Activated T-cell treated with anti-CD3 and anti-CD28 coated beads, Interleukin-2, amount 50 U/mL, for 72 hours (primary cell): ENCODE results near the gene MRPS14. TPM values are rescaled to one million over a fixed set of nuclear protein-coding genes. Genes with fewer than 3 reads are reported as not detected.
A peak's percentile ranks its signal among the peaks of the same experiment; 100 is the strongest.

Experiments
- ATAC-seq, 2 donors: fragments of 150-1000 bp; cut with Tn5 transposase; replicated peaks in 1 of 2; 2 replicates each; pipeline ENCODE4 v1.10.0; 2021; ENCODE audit warnings: moderate library complexity in 2 of 2, mild to moderate bottlenecking in 1 of 2
- DNase-seq, 2 donors: peaks; one replicate each; pipeline ENCODE4 v3.0.0; 2021 to 2022; ENCODE audit warnings: mixed read lengths in 1 of 2
- H3K27ac Mint-ChIP-seq: one replicate; pipeline ENCODE4 v1.8.0; 2022; ENCODE audit warnings: mild to moderate bottlenecking, moderate library complexity, mixed read lengths
- H3K27me3 Mint-ChIP-seq: one replicate; pipeline ENCODE4 v1.8.0; 2022; ENCODE audit warnings: low read depth, mixed read lengths
- H3K36me3 Mint-ChIP-seq, 2 donors: one replicate each; pipeline ENCODE4 v1.8.0; 2022; ENCODE audit warnings: mixed read lengths in 2 of 2, mild to moderate bottlenecking in 1 of 2; ENCODE audit not compliant: insufficient read depth in 2 of 2
- H3K4me1 Mint-ChIP-seq: one replicate; pipeline ENCODE4 v1.8.0; 2022; ENCODE audit warnings: low read depth, mixed read lengths
- H3K4me3 Mint-ChIP-seq, 2 donors: one replicate each; pipeline ENCODE4 v1.8.0; 2022; ENCODE audit warnings: mild to moderate bottlenecking in 2 of 2, mixed read lengths in 2 of 2, moderate library complexity in 2 of 2
- H3K9me3 Mint-ChIP-seq, 2 donors: one replicate each; pipeline ENCODE4 v1.8.0; 2022; ENCODE audit warnings: mixed read lengths in 2 of 2
- total RNA-seq, 2 donors: library from RNA; stranded (reverse); gene quantifications; one replicate each; pipeline ENCODE4 v1.2.3, GENCODE V29; 2022

Gene MRPS14
- total RNA-seq, 2 donors from 2014 or later, result 28.7 to 30.1 TPM

GRCh38 chr1:174990382-174990999 is 32.7 kb downstream of the MRPS14 start:
- Mint-ChIP-seq H3K27me3 (no peaks in the 10 kb centered on the region), H3K36me3 (peaks cover 0 to 4% of the 10 kb centered on the region in 2 donors), H3K9me3 (no peaks in the 10 kb centered on the region), H3K27ac (peak overlapping the region; percentile 96), H3K4me1 (peaks cover 16% of the 10 kb centered on the region), H3K4me3 (peak overlapping the region; percentile 71 to 88)
- ATAC-seq (peak in 1 of 2 donors; percentile 79), DNase-seq (no peak)

- no peaks in the 10 kb centered on the region for H3K27me3 Mint-ChIP-seq
- H3K4me3 Mint-ChIP-seq, result peak overlapping the region; percentile 42 to 74
- H3K9me3 Mint-ChIP-seq, result no peaks in the 10 kb centered on the region
- peaks cover 16% of the 10 kb centered on the region for H3K4me1 Mint-ChIP-seq
- DNase-seq (no peak), ATAC-seq (no peak)
- peak overlapping the region; percentile 90 for H3K27ac Mint-ChIP-seq
- peaks cover 0 to 4% of the 10 kb centered on the region in 2 donors for H3K36me3 Mint-ChIP-seq
Measured at GRCh38 chr1:174989536-174990220, 33.5 kb downstream of the MRPS14 start.

GRCh38 chr1:174988986-174989385 is 34.2 kb downstream of the MRPS14 start:
- no peaks in the 10 kb centered on the region for H3K9me3 Mint-ChIP-seq
- peak overlapping the region; percentile 42 to 74 for H3K4me3 Mint-ChIP-seq
- DNase-seq, result no peak
- H3K27me3 Mint-ChIP-seq, result no peaks in the 10 kb centered on the region
- ATAC-seq, result no peak
- H3K36me3 Mint-ChIP-seq, result peaks cover 0 to 4% of the 10 kb centered on the region in 2 donors
- peak overlapping the region; percentile 90 for H3K27ac Mint-ChIP-seq
- H3K4me1 Mint-ChIP-seq, result peaks cover 16% of the 10 kb centered on the region

DNA sequence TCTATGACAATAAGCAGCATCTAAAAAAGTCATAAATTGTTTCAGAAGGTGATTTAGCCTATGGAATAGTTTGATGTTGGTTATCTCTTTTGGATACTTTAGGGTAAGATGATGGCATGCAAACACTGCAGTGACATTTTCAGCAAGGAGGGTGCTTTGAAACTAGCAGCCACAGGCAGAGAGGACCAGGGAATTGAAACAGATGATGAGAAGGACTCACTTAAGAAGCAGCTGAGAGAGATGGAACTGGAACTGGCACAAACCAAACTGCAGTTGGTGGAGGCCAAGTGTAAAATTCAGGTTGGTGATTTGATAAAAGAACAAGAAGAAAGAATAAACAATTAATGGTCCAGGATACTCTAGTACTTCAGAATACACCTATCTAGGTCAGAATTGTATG is 34.7 kb downstream of the MRPS14 start:
- ATAC-seq (no peak), DNase-seq (no peak)
- peaks cover 16% of the 10 kb centered on the region for H3K4me1 Mint-ChIP-seq
- H3K4me3 Mint-ChIP-seq, result peak overlapping the region in 1 of 2 donors; percentile 15
- peak overlapping the region; percentile 49 for H3K27ac Mint-ChIP-seq
- H3K36me3 Mint-ChIP-seq, result peaks cover 0 to 4% of the 10 kb centered on the region in 2 donors
- H3K27me3 Mint-ChIP-seq, result no peaks in the 10 kb centered on the region
- no peaks in the 10 kb centered on the region for H3K9me3 Mint-ChIP-seq

- DNase-seq, result no peak
- Mint-ChIP-seq H3K27me3 (no peaks in the 10 kb centered on the region), H3K36me3 (peaks cover 3 to 6% of the 10 kb centered on the region in 2 donors), H3K4me1 (peaks cover 31% of the 10 kb centered on the region), H3K27ac (no peak overlapping the region), H3K9me3 (no peaks in the 10 kb centered on the region), H3K4me3 (no peak overlapping the region)
- ATAC-seq, result no peak
Measured at GRCh38 chr1:174984952-174985351, 38.3 kb downstream of the MRPS14 start.

DNA sequence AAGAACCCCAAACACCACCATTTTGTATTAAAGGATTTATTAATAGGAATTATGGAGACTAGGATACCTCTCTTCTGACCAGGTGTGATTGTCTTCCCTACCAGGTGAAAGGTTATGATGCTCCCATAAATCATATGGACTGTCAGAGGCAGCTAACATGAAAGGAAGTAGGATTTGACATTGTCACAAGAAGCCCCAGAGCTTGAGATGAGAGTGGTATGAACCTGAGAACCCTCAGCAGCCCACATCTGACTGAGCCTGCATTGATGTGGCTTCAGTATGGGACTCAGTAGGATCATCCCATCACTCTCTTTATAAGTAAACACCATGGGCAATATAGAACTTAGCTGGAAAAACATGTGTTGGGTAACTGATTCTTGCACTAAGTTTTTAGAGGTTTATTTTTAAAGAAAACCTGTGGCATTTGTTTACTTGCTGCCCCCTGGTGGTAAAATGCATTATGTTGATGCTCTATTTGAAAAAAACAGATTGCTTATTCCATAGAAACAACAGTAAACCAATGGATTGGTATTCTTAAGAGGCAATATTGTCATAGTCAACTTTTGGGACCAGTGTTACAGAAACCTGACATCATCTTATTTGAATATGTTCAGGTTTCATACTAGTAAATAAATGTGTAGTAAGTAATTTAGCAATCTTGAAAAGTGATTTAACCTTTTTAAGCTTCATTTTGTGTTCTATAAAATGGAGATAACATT is 40.1 kb downstream of the MRPS14 start:
- H3K27me3 Mint-ChIP-seq, result no peaks in the 10 kb centered on the region
- peaks cover 3 to 5% of the 10 kb centered on the region in 2 donors for H3K36me3 Mint-ChIP-seq
- DNase-seq (peak; percentile 38 to 61), ATAC-seq (peak; percentile 76 to 87)
- no peak overlapping the region for H3K4me3 Mint-ChIP-seq
- no peak overlapping the region for H3K27ac Mint-ChIP-seq
- H3K9me3 Mint-ChIP-seq, result no peaks in the 10 kb centered on the region
- H3K4me1 Mint-ChIP-seq, result peaks cover 18% of the 10 kb centered on the region

- H3K4me1 Mint-ChIP-seq, result peaks cover 45% of the 10 kb centered on the region
- peak overlapping the region; percentile 43 for H3K27ac Mint-ChIP-seq
- peak; percentile 82 to 89 for ATAC-seq
- peaks cover 3 to 5% of the 10 kb centered on the region in 2 donors for H3K36me3 Mint-ChIP-seq
- no peaks in the 10 kb centered on the region for H3K9me3 Mint-ChIP-seq
- no peak for DNase-seq
- H3K4me3 Mint-ChIP-seq, result peak overlapping the region in 1 of 2 donors; percentile 48
- H3K27me3 Mint-ChIP-seq, result no peaks in the 10 kb centered on the region
Measured at GRCh38 chr1:174976436-174977108, 46.7 kb downstream of the MRPS14 start.

- Mint-ChIP-seq H3K4me3 (peak overlapping the region in 1 of 2 donors; percentile 2), H3K27me3 (no peaks in the 10 kb centered on the region), H3K4me1 (peaks cover 49% of the 10 kb centered on the region), H3K9me3 (no peaks in the 10 kb centered on the region), H3K27ac (no peak overlapping the region), H3K36me3 (peaks cover 3% of the 10 kb centered on the region in 2 donors)
- DNase-seq, result no peak
- no peak for ATAC-seq
Measured at GRCh38 chr1:174975764-174976163, 47.5 kb downstream of the MRPS14 start.

GRCh38 chr1:174974711-174975119 is 48.5 kb downstream of the MRPS14 start:
- H3K27ac Mint-ChIP-seq, result no peak overlapping the region
- H3K4me3 Mint-ChIP-seq, result no peak overlapping the region
- H3K27me3 Mint-ChIP-seq, result no peaks in the 10 kb centered on the region
- H3K36me3 Mint-ChIP-seq, result peaks cover 3% of the 10 kb centered on the region in 2 donors
- no peak for DNase-seq
- H3K4me1 Mint-ChIP-seq, result peaks cover 52% of the 10 kb centered on the region
- no peak for ATAC-seq
- no peaks in the 10 kb centered on the region for H3K9me3 Mint-ChIP-seq

DNA sequence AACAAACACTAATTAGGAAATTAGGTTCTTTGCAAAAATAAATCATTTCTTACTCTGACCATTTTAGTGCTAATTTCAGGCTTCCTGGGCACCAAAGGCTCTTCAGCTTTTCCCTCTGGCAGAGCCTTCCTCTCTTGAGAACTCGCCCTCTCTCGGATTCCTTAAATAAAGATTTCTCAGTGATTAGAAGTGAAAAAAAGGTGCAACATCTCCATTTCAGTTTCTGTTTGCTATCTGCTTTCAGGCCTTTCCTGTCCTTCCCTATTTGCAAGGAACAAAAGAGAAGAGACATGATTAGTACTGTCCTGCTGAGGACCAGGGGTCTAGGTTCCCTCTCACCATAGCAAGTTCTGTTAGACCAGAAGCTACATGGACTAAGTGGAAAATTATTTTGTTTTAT is 51.3 kb downstream of the MRPS14 start:
- ATAC-seq, result no peak
- H3K27me3 Mint-ChIP-seq, result no peaks in the 10 kb centered on the region
- peaks cover 3% of the 10 kb centered on the region in 2 donors for H3K36me3 Mint-ChIP-seq
- DNase-seq, result no peak
- peak overlapping the region in 1 of 2 donors; percentile 22 for H3K4me3 Mint-ChIP-seq
- no peaks in the 10 kb centered on the region for H3K9me3 Mint-ChIP-seq
- no peak overlapping the region for H3K27ac Mint-ChIP-seq
- H3K4me1 Mint-ChIP-seq, result peaks cover 63% of the 10 kb centered on the region

- Mint-ChIP-seq H3K4me3 (peak overlapping the region in 1 of 2 donors; percentile 69), H3K27ac (peak overlapping the region; percentile 48), H3K36me3 (peaks cover 3% of the 10 kb centered on the region in 2 donors), H3K27me3 (no peaks in the 10 kb centered on the region), H3K9me3 (no peaks in the 10 kb centered on the region), H3K4me1 (peaks cover 61% of the 10 kb centered on the region)
- DNase-seq (no peak), ATAC-seq (no peak)
Measured at GRCh38 chr1:174971466-174971865, 51.8 kb downstream of the MRPS14 start.

- H3K27me3 Mint-ChIP-seq, result no peaks in the 10 kb centered on the region
- H3K27ac Mint-ChIP-seq, result peak overlapping the region; percentile 97
- peak; percentile 50 for ATAC-seq
- peak; percentile 41 for DNase-seq
- H3K4me1 Mint-ChIP-seq, result peaks cover 66% of the 10 kb centered on the region
- peaks cover 2 to 3% of the 10 kb centered on the region in 2 donors for H3K36me3 Mint-ChIP-seq
- no peaks in the 10 kb centered on the region for H3K9me3 Mint-ChIP-seq
- peak overlapping the region; percentile 22 to 88 for H3K4me3 Mint-ChIP-seq
Measured at GRCh38 chr1:174969977-174970376, 53.2 kb downstream of the MRPS14 start.
